ENCODE results near the gene EMILIN2.
"Not testable (repeated sequence)": the region's sequence is repeated elsewhere in the genome, so short reads cannot be mapped to it uniquely, and the experiment has no call there.

Gene EMILIN2

DNA sequence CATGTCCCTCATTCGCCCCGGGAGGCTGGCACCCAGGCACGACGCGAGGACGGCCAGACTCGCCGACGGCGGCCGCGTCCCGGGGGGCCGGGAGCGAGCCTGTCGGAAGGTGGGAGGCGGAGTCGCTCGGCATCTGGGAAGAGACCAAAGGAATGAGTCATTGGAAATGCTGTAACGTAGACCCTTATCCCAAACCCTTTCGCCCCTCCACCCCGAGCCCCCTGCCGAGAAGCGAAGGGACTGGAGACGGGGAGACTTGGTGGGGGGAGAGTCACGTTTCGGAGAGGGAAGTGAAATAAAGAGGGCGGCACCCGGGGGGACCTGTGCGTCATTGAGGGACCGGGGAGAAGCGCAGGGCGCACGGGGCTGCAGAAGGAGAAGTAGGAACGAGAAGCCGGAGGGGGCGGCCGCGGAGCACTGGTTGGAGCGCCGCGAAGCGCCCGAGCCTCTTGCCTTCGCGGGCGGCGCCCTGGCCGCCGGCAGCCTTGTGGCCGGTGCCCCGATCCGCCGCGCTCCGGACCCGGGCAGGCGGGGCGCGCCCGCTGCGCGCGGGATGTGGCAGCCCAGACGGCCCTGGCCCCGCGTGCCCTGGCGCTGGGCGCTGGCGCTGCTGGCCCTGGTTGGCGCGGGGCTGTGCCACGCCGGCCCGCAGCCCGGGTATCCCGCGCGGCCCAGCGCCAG is at the start of gene EMILIN2:
EMILIN2 (plus strand) TSS at position 371 of the 681 bp plus-strand sequence; CDS start at position 554, 183 bp downstream.
- no peak for DNase-seq

DNA sequence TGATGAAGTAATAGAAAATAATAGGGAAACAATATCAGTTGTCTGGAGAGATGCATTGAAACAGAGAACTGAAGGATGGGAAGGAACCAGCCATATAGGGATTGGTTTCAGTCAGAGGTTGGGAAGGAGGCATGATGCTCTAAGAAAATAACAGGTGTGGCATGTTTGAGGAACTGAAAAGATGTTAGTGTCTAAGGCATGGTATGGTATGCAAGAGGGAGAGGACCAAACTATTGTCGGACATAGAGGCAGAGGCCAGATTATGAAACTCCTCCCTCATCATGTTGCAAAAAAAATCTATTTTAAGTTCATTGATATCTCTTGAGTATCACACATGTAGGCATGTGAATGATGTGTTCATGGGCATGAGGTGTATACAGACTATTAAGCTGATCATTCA is 48.9 kb upstream of the EMILIN2 start:
- DNase-seq, result no peak

DNA sequence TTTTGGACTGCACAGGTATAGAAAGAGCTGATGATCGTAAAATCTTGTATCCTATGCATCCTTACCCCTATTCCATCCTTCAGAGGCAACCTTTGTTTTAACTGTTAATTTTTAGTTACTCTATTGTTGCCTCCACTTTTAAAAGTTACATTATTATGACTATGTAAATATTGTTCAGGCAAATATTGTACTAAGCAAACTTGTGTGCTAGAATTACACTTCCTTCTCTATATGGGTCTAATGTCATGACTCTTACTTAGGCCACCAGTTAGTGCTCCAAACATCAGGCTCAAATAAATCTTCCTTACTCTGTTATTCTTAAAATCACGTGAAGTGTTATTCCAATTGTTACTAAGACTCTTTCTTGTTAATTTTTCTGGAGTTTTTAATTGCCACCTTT is 47.4 kb upstream of the EMILIN2 start:
- DNase-seq, result no peak

DNA sequence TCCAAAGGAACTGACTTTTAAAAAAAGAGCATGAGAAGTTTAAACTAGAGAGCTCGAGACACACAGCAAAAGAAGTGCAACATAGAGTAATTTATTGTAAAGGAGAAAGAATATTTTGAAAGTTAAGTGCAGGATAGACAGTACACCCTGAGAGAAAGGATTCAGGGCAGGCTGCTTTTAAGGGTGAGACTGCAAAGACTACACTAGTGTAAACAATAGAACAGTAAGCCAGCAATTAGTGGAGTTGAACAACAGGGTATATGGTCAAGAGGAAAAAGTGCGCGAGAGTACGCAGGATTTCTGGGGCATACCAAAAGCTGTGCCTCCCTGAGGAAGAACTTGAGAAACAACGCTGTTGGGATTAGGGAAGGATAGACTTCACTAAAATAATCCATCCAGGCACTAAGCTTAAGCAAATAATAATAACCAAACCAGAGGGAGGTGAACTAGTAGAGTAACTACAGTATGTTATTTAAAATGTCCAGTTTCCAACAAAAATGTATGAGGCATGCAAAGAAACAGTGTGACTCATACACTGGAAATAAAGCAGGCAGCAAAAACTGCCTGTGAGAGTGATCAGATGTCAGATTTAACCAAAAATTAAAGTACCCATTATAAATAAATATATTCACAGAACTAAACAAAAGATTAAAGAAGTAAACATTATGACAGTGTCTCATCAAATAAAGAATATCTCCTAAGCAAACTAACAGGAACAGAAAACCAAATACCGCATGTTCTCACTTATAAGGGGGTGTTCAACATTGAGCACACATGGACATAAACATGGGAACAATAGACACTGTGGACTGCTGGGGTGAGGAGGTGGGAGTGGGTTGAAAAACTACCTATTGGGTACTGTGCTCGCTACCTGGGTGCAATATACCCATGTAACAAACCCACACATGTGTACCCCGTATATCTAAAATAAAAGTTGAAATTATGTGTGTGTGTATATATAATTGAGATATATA is 40.5 kb upstream of the EMILIN2 start:
- no peak for DNase-seq

DNA sequence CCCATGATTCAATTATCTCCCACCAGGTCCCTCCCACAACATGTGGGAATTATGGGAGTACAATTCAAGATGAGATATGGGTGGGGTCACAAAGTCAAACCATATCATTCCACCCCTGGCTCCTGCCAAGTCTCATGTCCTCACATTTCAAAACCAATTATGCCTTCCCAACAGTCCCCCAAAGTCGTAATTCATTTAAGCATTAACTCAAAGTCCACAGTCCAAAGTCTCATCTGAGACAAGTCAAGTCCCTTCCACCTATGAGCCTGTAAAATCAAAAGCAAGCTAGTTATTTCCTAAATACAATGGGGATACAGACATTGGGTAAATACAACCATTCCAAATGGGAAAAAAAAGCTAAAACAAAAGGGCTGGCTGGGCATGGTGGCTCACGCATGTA is 38.2 kb upstream of the EMILIN2 start:
- DNase-seq, result not testable (repeated sequence)

DNA sequence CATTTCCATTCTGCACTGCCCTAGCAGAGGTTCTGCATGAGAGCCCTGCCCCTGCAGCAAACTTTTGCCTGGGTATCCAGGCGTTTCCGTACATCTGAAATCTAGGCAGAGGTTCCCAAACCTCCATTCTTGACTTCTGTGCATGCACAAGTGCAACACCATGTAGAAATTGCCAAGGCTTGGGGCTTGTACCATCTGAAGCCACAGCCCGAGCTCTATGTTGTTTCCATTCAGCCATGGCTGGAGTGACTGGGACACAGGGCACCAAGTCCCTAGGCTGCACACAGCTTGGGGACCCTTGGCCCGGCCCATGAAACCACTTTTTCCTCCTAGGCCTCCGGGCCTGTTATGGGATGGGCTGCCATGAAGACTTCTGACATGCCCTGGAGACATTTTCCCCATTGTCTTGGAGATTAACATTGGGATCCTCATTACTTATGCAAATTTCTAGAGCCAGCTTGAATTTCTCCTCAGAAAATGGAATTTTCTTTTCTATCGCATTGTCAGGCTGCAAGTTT is 37.1 kb upstream of the EMILIN2 start:
- not testable (repeated sequence) for DNase-seq

DNA sequence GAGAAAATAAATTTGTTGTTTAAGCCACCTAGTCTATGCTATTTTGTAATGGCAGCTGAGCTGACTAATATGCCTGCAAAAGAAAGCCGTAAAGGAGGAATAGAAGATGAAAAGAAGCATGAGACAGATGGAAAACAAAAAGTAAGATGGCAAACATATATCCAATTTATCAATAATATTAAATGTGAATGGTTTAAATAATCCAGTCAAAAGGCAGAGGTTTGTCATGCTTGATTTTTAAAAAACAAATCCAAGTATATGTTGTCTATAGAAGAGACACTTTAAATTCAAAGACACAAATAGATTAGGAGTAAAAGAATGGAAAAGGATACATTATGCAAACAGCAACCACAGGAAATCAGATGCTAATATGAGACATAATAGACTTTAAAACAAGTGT is 35.4 kb upstream of the EMILIN2 start:
- no peak for DNase-seq

DNA sequence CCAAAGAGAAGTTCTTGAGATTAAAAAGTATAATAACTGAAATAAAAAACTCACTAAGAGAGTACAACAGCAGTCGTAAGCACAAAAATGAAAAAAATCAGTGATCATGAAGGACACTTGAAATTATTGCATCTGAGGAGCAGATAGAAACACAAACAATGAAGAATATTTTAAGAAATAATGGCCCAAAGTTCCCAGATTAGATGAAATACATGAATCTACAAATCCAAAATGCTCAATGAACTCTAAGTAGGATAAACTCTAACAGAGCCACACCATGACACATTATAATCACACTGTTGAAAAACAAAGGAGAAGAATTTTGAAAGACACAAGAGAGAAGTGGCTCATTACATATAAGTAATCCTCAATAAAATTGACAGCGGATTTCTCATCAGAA is 31.9 kb upstream of the EMILIN2 start:
- no peak for DNase-seq

DNA sequence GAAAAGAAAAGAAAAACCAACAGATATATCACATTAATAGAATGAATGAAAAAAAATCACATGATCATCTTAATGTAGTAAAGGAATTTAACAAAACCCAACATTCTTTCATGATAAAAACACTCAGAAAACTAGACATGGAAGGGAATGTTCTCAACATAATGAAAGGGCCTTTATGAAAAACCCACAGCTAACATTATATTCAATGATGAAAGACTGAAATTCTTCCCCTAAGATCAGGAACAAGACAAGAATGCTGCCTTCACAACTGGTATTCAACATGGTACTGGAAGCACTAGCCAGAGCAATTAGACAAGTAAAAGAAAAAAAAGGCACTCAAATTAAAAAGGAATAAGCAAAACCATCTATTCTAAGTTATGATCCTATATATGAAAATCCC is 28.5 kb upstream of the EMILIN2 start:
- no peak for DNase-seq

DNA sequence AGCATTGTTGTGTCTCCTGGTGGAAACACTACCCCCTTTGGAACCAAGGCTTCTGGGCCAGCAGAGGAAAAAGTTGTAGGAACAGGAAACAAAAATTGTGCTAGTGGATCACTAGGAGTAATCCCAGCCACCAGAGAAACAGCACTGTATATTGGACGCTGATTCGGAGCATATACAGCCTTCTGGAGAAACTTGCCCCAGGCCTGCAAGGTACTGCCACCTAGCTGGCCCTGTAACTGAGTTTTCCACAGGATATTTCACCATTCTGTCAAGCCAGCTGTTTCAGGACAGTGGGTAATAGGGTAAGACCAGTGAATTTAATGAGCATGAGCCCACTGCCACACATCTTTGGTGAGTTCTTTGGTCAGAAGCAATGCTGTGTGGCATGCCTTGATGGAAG is 25.1 kb upstream of the EMILIN2 start:
- no peak for DNase-seq

DNA sequence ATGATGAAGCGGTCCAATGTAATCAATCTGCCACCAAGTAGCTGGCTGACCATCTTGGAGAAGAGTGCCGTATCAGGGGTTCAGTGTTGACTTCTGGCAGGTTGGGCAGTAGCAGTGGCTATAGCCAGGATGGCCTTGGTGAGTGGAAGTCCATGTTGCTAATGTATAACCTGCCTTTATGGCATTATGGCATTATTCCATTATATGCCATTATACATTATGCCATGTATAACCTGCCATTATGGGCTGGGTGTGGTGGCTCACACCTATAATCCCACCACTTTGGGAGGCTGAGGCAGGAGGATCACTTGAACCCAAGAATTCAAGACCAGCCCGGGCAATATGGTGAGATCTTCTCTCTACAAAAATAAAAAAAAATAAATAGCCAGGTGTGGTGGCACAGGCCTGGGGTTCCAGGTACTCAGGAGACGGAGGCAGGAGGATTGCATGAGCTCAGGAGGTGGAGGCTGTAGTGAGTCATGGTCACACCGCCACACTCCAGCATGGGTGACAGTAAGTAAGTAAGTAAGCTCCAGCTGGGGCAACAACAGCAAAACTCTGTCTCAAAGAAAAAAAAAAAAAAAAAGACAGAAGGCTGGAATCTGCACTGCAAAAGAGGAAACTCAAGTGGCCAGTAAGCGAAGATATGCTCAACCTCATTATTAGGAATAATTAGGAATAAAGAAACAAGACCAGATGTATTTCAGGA is 24.4 kb upstream of the EMILIN2 start:
- DNase-seq, result no peak

DNA sequence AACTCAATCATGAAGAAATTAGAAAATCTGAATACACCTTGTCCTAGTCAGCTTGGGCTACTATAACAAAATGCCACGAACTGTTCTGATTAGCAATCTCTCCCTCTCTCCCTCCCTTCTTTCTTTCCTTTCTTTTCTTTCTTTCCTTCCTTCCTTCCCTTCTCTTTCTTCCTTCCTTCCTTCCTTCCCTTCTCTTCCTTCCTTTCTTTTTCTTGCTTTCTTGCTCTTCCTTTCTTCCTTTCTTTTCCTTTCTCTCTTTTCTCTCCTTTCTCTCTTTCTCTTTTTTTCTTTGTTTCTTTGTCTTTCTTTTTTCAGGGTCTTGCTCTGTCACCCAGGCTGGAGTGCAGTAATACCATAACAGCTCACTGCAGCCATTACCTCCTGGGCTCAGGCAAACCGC is 23.6 kb upstream of the EMILIN2 start:
- no peak for DNase-seq

DNA sequence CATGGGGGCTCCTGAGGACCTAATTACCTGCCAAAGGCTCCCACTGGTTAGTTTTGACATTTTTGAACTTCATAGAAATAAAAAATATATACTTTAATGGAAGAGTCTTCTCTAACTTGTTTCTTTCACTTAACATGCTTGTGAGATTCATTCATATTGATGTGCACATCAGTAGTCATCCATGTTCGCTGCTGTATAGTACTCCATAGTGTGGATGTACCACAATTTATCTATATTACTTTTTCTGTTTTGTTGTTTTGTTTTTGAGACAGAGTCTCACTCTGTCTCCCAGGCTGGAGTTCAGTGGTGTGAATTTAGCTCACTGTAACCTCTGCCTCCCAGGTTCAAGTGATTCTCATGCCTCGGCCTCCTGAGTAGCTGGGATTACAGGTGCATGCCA is 22.8 kb upstream of the EMILIN2 start:
- no peak for DNase-seq

DNA sequence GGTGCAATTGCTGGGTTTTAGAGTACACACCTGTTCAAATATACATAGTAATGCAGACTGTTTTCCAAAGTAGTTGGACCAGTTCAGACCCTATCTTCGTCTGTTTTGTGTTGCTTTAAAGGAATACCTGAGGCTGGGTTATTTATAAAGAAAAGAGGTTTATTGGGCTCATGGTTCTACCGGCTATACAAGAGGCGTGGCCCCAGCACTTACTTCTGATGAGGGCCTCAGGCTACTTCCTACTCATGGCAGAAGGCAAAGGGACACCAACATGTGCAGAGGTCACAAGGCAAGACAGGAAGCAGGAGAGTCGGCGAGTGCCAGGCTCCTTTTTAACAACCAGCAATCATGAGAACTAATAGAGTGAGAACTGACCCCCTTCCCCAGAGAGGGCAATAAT is 21.9 kb upstream of the EMILIN2 start:
- DNase-seq, result no peak

DNA sequence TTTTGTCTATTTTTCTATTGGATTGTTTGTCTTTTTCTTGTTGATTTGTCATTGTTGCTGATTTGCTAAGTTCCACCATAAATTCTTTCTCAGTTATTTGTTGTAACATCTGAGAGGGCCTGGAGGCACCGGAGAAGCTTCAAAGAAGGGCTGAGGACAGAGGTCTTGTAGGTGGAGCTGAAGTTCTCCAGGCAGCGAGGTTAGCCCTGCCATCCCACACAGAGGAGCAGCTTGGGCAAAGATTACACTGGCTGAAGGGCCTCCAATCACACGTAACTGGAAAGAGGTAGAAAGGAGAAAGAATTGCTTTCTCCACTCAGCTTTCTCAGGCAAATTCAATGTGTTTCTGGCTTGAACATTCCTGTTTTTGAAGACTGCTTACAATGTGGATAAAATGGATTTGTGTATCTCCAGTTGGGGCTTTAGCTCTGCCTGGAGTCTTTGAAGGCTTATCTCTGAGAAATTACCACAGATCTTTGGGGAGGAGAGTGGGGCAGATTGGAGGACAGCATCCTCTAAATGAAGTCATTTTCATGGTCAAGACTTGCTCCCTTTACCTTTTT is 21.1 kb upstream of the EMILIN2 start:
- no peak for DNase-seq

DNA sequence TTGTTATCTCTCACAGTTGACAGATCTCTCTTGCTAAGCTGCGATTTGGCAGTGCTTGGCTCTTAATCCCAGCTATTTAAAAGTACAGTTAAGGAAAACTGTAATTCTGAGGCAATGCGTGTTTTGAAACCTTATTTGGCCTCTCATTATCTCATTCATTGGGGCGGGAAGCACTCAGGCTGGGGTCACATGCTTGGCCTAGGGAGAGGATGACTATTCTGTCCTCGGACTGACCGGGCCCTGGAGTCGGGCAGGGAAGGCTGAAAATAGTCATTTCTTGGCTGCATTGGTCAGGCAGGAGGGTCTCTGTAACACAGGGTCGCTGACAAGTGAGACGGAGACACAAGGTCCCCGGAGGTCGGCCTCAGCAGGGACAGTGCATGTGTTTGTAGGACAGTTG is 20.2 kb upstream of the EMILIN2 start:
- no peak for DNase-seq

DNA sequence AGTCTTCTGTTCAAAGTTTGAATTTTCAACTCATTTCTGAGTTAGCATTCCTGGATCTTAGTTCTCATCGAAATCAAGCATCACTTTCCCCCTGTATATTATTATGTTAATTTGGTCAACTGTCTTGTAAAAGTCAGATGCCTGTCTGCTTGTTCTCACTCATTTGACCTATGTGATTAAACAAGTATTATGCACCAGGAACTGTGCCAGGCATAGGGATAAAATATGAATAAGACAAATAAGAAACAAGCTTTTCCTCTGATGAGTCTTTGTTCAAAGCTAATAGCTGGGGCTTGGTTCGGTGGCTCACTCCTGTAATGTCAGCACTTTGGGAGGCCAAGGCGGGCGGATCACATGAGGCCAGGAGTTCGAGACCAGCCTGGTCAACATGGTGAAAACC is 19.7 kb upstream of the EMILIN2 start:
- DNase-seq, result no peak

DNA sequence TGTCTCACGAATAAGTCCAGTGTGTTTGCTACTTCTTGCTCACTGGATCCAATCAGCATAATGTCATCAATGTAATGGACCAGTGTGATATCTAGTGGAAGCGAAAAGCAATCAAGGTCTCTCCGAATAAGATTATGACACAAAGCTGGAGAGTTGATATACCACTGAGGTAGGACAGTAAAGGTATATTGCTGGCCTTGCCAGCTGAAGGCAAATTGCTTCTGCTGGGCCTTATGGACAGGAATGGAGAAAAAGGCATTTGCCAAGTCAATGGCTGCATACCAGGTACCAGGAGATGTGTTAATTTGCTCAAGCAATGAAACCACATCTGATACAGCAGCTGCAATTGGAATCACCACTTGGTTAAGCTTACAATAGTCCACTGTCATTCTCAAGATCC is 10.7 kb upstream of the EMILIN2 start:
- not testable (repeated sequence) for DNase-seq

DNA sequence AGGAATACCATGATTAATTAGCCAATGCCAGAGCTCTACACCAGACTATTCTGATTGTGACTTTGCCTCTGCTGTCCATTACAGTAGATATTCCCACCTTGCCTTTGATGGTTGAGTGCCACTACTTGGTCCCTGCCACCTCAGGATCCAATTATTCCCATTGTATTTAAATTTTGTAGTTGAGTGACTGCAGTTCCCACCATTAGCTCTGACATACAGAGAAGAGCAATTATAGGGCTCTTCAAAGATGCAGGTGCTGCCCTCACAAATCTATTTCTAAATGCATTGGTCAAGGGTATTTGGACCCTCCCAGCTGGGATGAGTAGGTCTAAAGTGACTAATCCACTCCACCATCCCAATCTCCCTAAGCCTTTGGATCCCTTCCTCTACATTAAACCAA is 9.5 kb upstream of the EMILIN2 start:
- not testable (repeated sequence) for DNase-seq

DNA sequence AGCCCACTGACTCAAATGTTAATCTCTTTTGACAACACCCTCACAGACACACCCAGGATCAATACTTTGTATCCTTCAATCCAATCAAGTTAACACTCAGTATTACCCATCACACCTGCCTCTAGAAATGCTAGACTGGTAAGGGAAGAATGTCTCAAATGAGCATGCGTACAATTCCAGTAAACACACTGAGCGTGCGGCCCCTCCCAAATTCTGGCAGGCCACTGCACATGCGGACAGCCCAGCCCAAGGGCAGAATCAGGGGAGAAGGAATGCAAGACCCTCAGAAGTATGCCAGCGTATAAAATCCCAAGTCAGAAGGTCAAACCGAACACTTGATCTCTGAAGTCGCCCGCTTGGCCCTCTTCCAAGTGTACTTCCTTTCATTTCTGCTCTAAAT is 7.6 kb upstream of the EMILIN2 start:
- DNase-seq, result no peak

DNA sequence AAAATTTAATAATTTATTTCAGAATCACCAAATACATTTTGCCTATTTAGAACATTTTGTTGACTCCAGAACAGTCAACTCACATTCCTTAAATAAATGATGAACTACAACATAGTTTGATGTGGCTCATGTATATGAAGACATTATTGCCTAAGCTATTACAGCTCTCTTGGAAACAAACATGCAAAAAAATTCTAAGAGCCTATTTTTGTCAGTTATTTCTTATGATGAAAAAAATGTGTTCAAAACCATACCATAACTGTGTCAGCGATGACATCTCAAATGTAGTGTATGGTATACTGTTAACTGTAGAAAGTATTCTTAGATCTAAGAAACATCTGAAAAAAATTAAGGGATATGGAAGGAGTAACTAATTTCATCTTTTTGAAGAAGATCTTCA is 6.3 kb upstream of the EMILIN2 start:
- no peak for DNase-seq

DNA sequence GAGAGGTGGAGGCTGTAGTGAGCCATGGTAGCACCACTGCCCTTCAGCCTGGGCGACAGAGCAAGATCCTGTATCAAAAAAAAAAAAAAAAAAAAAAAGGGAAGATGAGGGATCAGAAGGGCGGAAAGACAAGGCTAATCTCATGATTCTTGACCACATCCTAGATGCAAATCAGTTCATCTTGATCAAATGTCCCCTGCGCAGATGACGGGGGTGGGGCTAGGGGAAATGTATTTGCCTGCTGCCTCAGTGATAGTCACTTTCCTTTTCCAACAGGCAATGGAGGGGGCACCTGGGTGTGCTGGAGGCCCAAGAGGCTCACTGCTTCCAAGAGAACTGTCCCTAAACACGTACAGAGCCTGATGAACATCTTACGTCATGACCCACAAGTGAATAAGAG is 3.7 kb upstream of the EMILIN2 start:
- no peak for DNase-seq

DNA sequence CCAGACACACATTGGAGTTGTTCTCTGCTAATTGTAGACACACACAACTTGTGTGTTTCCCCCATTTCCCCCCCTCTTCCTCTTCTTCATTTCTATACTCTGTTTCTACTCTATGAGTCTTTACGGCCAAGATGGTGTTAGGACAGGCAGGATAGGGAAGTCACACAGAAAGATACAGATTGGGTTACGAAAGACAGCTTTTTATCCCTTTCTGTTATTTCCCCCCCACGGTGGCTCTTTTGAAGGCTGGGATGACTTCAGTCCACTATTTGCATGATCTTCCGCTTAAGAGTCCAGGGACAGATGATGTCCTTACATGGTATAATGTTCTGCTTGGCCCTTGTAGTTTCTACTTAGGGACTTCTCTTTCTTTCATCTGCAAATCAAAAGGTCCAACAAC is 1.6 kb upstream of the EMILIN2 start:
- DNase-seq, result no peak
